ENCODE results near the gene TPGS1.

Gene TPGS1

GRCh38 chr19:498511-498891 lies 8.8 kb upstream of the TPGS1 start:
- DNase-seq (ENCODE audit: insufficient read length) (no peak), FAIRE-seq (no peak)
- TF ChIP-seq TAF1 (IDR thresholded peaks at IDR 0.05; ENCODE audit: borderline replicate concordance, low read depth, low read length) (no peak), POLR2AphosphoS5 (IDR thresholded peaks at IDR 0.05; ENCODE audit: low read depth, low read length) (no peak), POLR2A (IDR thresholded peaks at IDR 0.05; ENCODE audit: low read depth, low read length) (no peak)

GRCh38 chr19:498977-499623 lies 8.2 kb upstream of the TPGS1 start:
- FAIRE-seq (no peak), DNase-seq (ENCODE audit: insufficient read length) (no peak)
- TF ChIP-seq POLR2AphosphoS5 (IDR thresholded peaks at IDR 0.05; ENCODE audit: low read depth, low read length): no peak
- TF ChIP-seq TAF1 (IDR thresholded peaks at IDR 0.05; ENCODE audit: borderline replicate concordance, low read depth, low read length): no peak
- TF ChIP-seq POLR2A (IDR thresholded peaks at IDR 0.05; ENCODE audit: low read depth, low read length): no peak

GRCh38 chr19:501646-502045 lies 5.7 kb upstream of the TPGS1 start:
- FAIRE-seq (no peak), DNase-seq (ENCODE audit: insufficient read length) (no peak)
- no peak for TF ChIP-seq TAF1 (IDR thresholded peaks at IDR 0.05; ENCODE audit: borderline replicate concordance, low read depth, low read length)
- no peak for TF ChIP-seq POLR2A (IDR thresholded peaks at IDR 0.05; ENCODE audit: low read depth, low read length)
- no peak for TF ChIP-seq POLR2AphosphoS5 (IDR thresholded peaks at IDR 0.05; ENCODE audit: low read depth, low read length)

GRCh38 chr19:504616-505015 lies 2.7 kb upstream of the TPGS1 start:
- no peak for FAIRE-seq

GRCh38 chr19:506404-507285 lies 652 bp upstream of the TPGS1 start:
- FAIRE-seq (no peak), DNase-seq (ENCODE audit: insufficient read length) (peak; percentile 95)
- peak; percentile 30; the same call in 1 of the 2 replicates for TF ChIP-seq TAF1 (IDR thresholded peaks at IDR 0.05; ENCODE audit: borderline replicate concordance, low read depth, low read length)
- peak; percentile 43; the same call in 1 of the 2 replicates for TF ChIP-seq POLR2A (IDR thresholded peaks at IDR 0.05; ENCODE audit: low read depth, low read length)
- no peak for TF ChIP-seq POLR2AphosphoS5 (IDR thresholded peaks at IDR 0.05; ENCODE audit: low read depth, low read length)

More at GRCh38 chr19:504616-505015, 2.7 kb upstream of the TPGS1 start:
- TF ChIP-seq TAF1 (IDR thresholded peaks at IDR 0.05; ENCODE audit: borderline replicate concordance, low read depth, low read length) (no peak), POLR2AphosphoS5 (IDR thresholded peaks at IDR 0.05; ENCODE audit: low read depth, low read length) (no peak), POLR2A (IDR thresholded peaks at IDR 0.05; ENCODE audit: low read depth, low read length) (no peak)
- no peak for DNase-seq (ENCODE audit: insufficient read length)

GRCh38 chr19:508204-509150 lies 1.2 kb downstream of the TPGS1 start:
- DNase-seq (ENCODE audit: insufficient read length) (no peak), FAIRE-seq (no peak)
- TF ChIP-seq POLR2A (IDR thresholded peaks at IDR 0.05; ENCODE audit: low read depth, low read length) (no peak), TAF1 (IDR thresholded peaks at IDR 0.05; ENCODE audit: borderline replicate concordance, low read depth, low read length) (no peak), POLR2AphosphoS5 (IDR thresholded peaks at IDR 0.05; ENCODE audit: low read depth, low read length) (no peak)

- TF ChIP-seq TAF1 (IDR thresholded peaks at IDR 0.05; ENCODE audit: borderline replicate concordance, low read depth, low read length): no peak
- no peak for TF ChIP-seq POLR2AphosphoS5 (IDR thresholded peaks at IDR 0.05; ENCODE audit: low read depth, low read length)
- no peak for TF ChIP-seq POLR2A (IDR thresholded peaks at IDR 0.05; ENCODE audit: low read depth, low read length)
- DNase-seq (ENCODE audit: insufficient read length) (peak; percentile 86), FAIRE-seq (peak; percentile 94)
Observed at GRCh38 chr19:510606-511100, 3.4 kb downstream of the TPGS1 start.

- DNase-seq (ENCODE audit: insufficient read length) (no peak), FAIRE-seq (peak; percentile 65)
- TF ChIP-seq POLR2A (IDR thresholded peaks at IDR 0.05; ENCODE audit: low read depth, low read length): no peak
- TF ChIP-seq POLR2AphosphoS5 (IDR thresholded peaks at IDR 0.05; ENCODE audit: low read depth, low read length): no peak
- no peak for TF ChIP-seq TAF1 (IDR thresholded peaks at IDR 0.05; ENCODE audit: borderline replicate concordance, low read depth, low read length)
Observed at GRCh38 chr19:511101-511851, 4.0 kb downstream of the TPGS1 start.

GRCh38 chr19:512547-513365 lies 5.5 kb downstream of the TPGS1 start:
- no peak for DNase-seq (ENCODE audit: insufficient read length)
- TF ChIP-seq TAF1 (IDR thresholded peaks at IDR 0.05; ENCODE audit: borderline replicate concordance, low read depth, low read length): no peak
- TF ChIP-seq POLR2AphosphoS5 (IDR thresholded peaks at IDR 0.05; ENCODE audit: low read depth, low read length): no peak
- TF ChIP-seq POLR2A (IDR thresholded peaks at IDR 0.05; ENCODE audit: low read depth, low read length): no peak
- FAIRE-seq: no peak

All from GM12892 (cell line).